Loucy (cell line): ENCODE data around the gene TSTD2.
"Not testable (repeated sequence)": the region's sequence is repeated elsewhere in the genome, so short reads cannot be mapped to it uniquely, and the experiment has no call there.

ENCODE experiments used
- H2AFZ ChIP-seq: fragments of 200-600 bp; sonication (generic); 2 replicates; pipeline ENCODE4 v1.6.0; 2016; ENCODE audit warnings: antibody characterized with exemption, mild to moderate bottlenecking, low read length, moderate library complexity
- H3F3A ChIP-seq: fragments of 200-600 bp; 2 replicates; pipeline ENCODE4 v1.6.0; 2016; ENCODE audit warnings: antibody characterized with exemption, low read depth, mild to moderate bottlenecking
- H3K27me3 ChIP-seq: fragments of 200-600 bp; sonication (generic); 2 replicates; pipeline ENCODE4 v1.6.1; 2014; ENCODE audit warnings: low read length, mild to moderate bottlenecking; ENCODE audit not compliant: insufficient read depth, poor library complexity, severe bottlenecking
- H3K36me3 ChIP-seq: fragments of 200-600 bp; sonication (generic); 2 replicates; pipeline ENCODE4 v1.6.1; 2016; ENCODE audit warnings: low read length; ENCODE audit not compliant: insufficient read depth
- H3K4me1 ChIP-seq: fragments of 200-600 bp; sonication (generic); 2 replicates; pipeline ENCODE4 v1.5.1; 2014; ENCODE audit warnings: low read length, mild to moderate bottlenecking; ENCODE audit not compliant: insufficient read depth, poor library complexity, severe bottlenecking
- H3K4me2 ChIP-seq: fragments of 200-600 bp; sonication (generic); 2 replicates; pipeline ENCODE4 v1.6.0; 2014; ENCODE audit warnings: antibody characterized with exemption, low read length, low read depth, mild to moderate bottlenecking; ENCODE audit not compliant: poor library complexity, severe bottlenecking
- H3K4me3 ChIP-seq: fragments of 200-600 bp; sonication (generic); 2 replicates; pipeline ENCODE4 v1.5.1; 2014; ENCODE audit warnings: low read length, mild to moderate bottlenecking, mixed read lengths; ENCODE audit not compliant: poor library complexity, severe bottlenecking
- H3K79me2 ChIP-seq: fragments of 200-600 bp; sonication (generic); 2 replicates; pipeline ENCODE4 v1.6.1; 2014; ENCODE audit warnings: low read length; ENCODE audit not compliant: insufficient read depth
- H3K9ac ChIP-seq: fragments of 200-600 bp; sonication (generic); 2 replicates; pipeline ENCODE4 v1.6.0; 2014; ENCODE audit warnings: mild to moderate bottlenecking, low read depth, low read length, moderate library complexity; ENCODE audit not compliant: poor library complexity, severe bottlenecking
- H3K9me2 ChIP-seq: fragments of 200-600 bp; sonication (generic); replicated peaks from 2 replicates; pipeline ENCODE4 v1.6.1; 2016; ENCODE audit warnings: low read depth, low read length, mixed read lengths
- H3K9me3 ChIP-seq: fragments of 200-600 bp; sonication (generic); 2 replicates; pipeline ENCODE4 v1.6.1; 2014; ENCODE audit warnings: mild to moderate bottlenecking, antibody characterized with exemption, low read length, low read depth; ENCODE audit not compliant: insufficient read depth
- H4K20me1 ChIP-seq: fragments of 200-600 bp; sonication (generic); 2 replicates; pipeline ENCODE4 v1.6.0; 2014; ENCODE audit warnings: antibody characterized with exemption, low read length, mild to moderate bottlenecking; ENCODE audit not compliant: insufficient read depth, poor library complexity, severe bottlenecking
- CTCF ChIP-seq: fragments of 200-600 bp; sonication (generic); conservative IDR thresholded peaks from 2 replicates; pipeline ENCODE4 v1.5.1; 2014; ENCODE audit warnings: mild to moderate bottlenecking, antibody characterized with exemption, low read length
- EZH2phosphoT487 ChIP-seq: fragments of 200-600 bp; IDR thresholded peaks from 2 replicates; pipeline ENCODE4 v1.6.1; 2018; ENCODE audit warnings: antibody characterized with exemption, mild to moderate bottlenecking, moderate library complexity, borderline replicate concordance

The TSTD2 gene

GRCh38 chr9:97581590-97581989 is 51.6 kb downstream of the TSTD2 start:
- H3K27me3 ChIP-seq, H4K20me1 ChIP-seq, H3K9me3 ChIP-seq, H3K4me3 ChIP-seq, H2AFZ ChIP-seq, H3K79me2 ChIP-seq, H3K9me2 ChIP-seq, H3K9ac ChIP-seq, H3K4me1 ChIP-seq, H3K36me3 ChIP-seq, H3K4me2 ChIP-seq, H3F3A ChIP-seq: not testable (repeated sequence)

- no peak overlapping the region for H3K4me3 ChIP-seq
- H3K27me3 ChIP-seq, result no peaks in the 10 kb centered on the region
Observed at GRCh38 chr9:97579914-97580313, 53.3 kb downstream of the TSTD2 start.

GRCh38 chr9:97578846-97579245 is 54.3 kb downstream of the TSTD2 start:
- Histone ChIP-seq H3K4me3 (no peak overlapping the region), H3K4me2 (no peak overlapping the region), H3K36me3 (no peaks in the 10 kb centered on the region), H3K9ac (no peak overlapping the region), H3K9me2 (no peaks in the 10 kb centered on the region), H3K79me2 (no peaks in the 10 kb centered on the region), H2AFZ (no peak overlapping the region), H4K20me1 (no peaks in the 10 kb centered on the region), H3K27me3 (no peaks in the 10 kb centered on the region), H3F3A (no peaks in the 10 kb centered on the region), H3K4me1 (no peaks in the 10 kb centered on the region), H3K9me3 (no peaks in the 10 kb centered on the region)
- TF ChIP-seq EZH2phosphoT487, result no peak
- TF ChIP-seq CTCF, result no peak

More at GRCh38 chr9:97579914-97580313, 53.3 kb downstream of the TSTD2 start:
- no peaks in the 10 kb centered on the region for H3K9me3 ChIP-seq
- H3K36me3 ChIP-seq, result no peaks in the 10 kb centered on the region
- no peaks in the 10 kb centered on the region for H3K9me2 ChIP-seq
- H3F3A ChIP-seq, result no peaks in the 10 kb centered on the region
- no peak overlapping the region for H3K9ac ChIP-seq
- no peak overlapping the region for H3K4me2 ChIP-seq
- H2AFZ ChIP-seq, result no peak overlapping the region
- no peaks in the 10 kb centered on the region for H3K79me2 ChIP-seq
- no peaks in the 10 kb centered on the region for H3K4me1 ChIP-seq
- H4K20me1 ChIP-seq, result no peaks in the 10 kb centered on the region
- TF ChIP-seq EZH2phosphoT487, result no peak
- no peak for TF ChIP-seq CTCF

- Histone ChIP-seq H2AFZ (no peak overlapping the region), H4K20me1 (no peaks in the 10 kb centered on the region), H3K9me3 (no peaks in the 10 kb centered on the region), H3F3A (no peaks in the 10 kb centered on the region), H3K79me2 (no peaks in the 10 kb centered on the region), H3K27me3 (no peaks in the 10 kb centered on the region), H3K4me1 (no peaks in the 10 kb centered on the region), H3K4me2 (no peak overlapping the region), H3K9me2 (no peaks in the 10 kb centered on the region), H3K9ac (no peak overlapping the region), H3K4me3 (no peak overlapping the region), H3K36me3 (no peaks in the 10 kb centered on the region)
- TF ChIP-seq EZH2phosphoT487 (no peak), CTCF (no peak)
Observed at GRCh38 chr9:97577051-97577450, 56.1 kb downstream of the TSTD2 start.
